Neural progenitor cell (in vitro differentiated cells): Measurements from ENCODE around the gene GFI1. TPM values are rescaled to one million over a fixed set of nuclear protein-coding genes. Genes with fewer than 3 reads are reported as not detected.

Source experiments
- DNase-seq: peaks from one replicate; pipeline ENCODE4 v3.0.0-alpha.2; 2016; ENCODE audit warnings: low spot score
- H2AFZ ChIP-seq: fragments of 200-600 bp; sonication (generic); replicated peaks from 2 replicates; pipeline ENCODE4 v1.6.1; 2016; ENCODE audit warnings: antibody characterized with exemption
- H3F3A ChIP-seq: fragments of 200-600 bp; sonication (generic); 2 replicates; pipeline ENCODE4 v1.6.1; 2016; ENCODE audit warnings: antibody characterized with exemption, low read depth
- H3K27ac ChIP-seq: fragments of 200-600 bp; sonication (generic); 2 replicates; pipeline ENCODE4 v1.5.1; 2016; ENCODE audit warnings: mild to moderate bottlenecking
- H3K27me3 ChIP-seq: fragments of 200-600 bp; sonication (generic); 2 replicates; pipeline ENCODE4 v1.6.1; 2016; ENCODE audit warnings: mild to moderate bottlenecking, moderate library complexity
- H3K36me3 ChIP-seq: fragments of 200-600 bp; sonication (generic); 2 replicates; pipeline ENCODE4 v1.5.1; 2016
- H3K4me1 ChIP-seq: fragments of 200-600 bp; sonication (generic); 2 replicates; pipeline ENCODE4 v1.6.1; 2016; ENCODE audit warnings: mixed run types
- H3K4me2 ChIP-seq: fragments of 200-600 bp; sonication (generic); 2 replicates; pipeline ENCODE4 v1.6.1; 2016
- H3K4me3 ChIP-seq: fragments of 200-600 bp; sonication (generic); 2 replicates; pipeline ENCODE4 v1.5.1; 2016
- H3K79me2 ChIP-seq: fragments of 200-600 bp; sonication (generic); 2 replicates; pipeline ENCODE4 v1.6.1; 2016; ENCODE audit warnings: low read depth
- H3K9ac ChIP-seq: fragments of 200-600 bp; sonication (generic); 2 replicates; pipeline ENCODE4 v1.6.1; 2016
- H3K9me3 ChIP-seq: fragments of 200-600 bp; sonication (generic); 2 replicates; pipeline ENCODE4 v1.5.1; 2016; ENCODE audit warnings: low read depth
- H4K20me1 ChIP-seq: fragments of 200-600 bp; sonication (generic); 2 replicates; pipeline ENCODE4 v1.6.1; 2016; ENCODE audit warnings: low read depth
- H3K27ac Mint-ChIP-seq: 3 replicates; pipeline ENCODE4 v1.8.0; 2021; ENCODE audit warnings: mixed read lengths
- H3K27me3 Mint-ChIP-seq: 2 replicates; pipeline ENCODE4 v1.8.0; 2022; ENCODE audit warnings: low read depth, mild to moderate bottlenecking, inconsistent platforms, moderate library complexity, mixed read lengths; ENCODE audit not compliant: insufficient read depth
- H3K36me3 Mint-ChIP-seq: 3 replicates; pipeline ENCODE4 v1.8.0; 2021; ENCODE audit warnings: mixed read lengths
- H3K4me1 Mint-ChIP-seq: 3 replicates; pipeline ENCODE4 v1.8.0; 2021; ENCODE audit warnings: mixed read lengths
- H3K4me3 Mint-ChIP-seq: 3 replicates; pipeline ENCODE4 v1.8.0; 2021; ENCODE audit warnings: mild to moderate bottlenecking, moderate library complexity, mixed read lengths
- H3K9me3 Mint-ChIP-seq: 3 replicates; pipeline ENCODE4 v1.8.0; 2020; ENCODE audit warnings: mixed read lengths
- CTCF ChIP-seq: fragments of 200-600 bp; sonication (generic); IDR thresholded peaks from 2 replicates; pipeline ENCODE4 v1.5.1; 2017; ENCODE audit warnings: antibody characterized with exemption, mild to moderate bottlenecking
- EZH2 ChIP-seq: fragments of 200-600 bp; sonication (generic); IDR thresholded peaks from 2 replicates; pipeline ENCODE4 v1.6.1; 2017; ENCODE audit warnings: antibody characterized with exemption, mild to moderate bottlenecking, moderate library complexity
- EZH2phosphoT487 ChIP-seq: fragments of 200-600 bp; sonication (generic); IDR thresholded peaks from 2 replicates; pipeline ENCODE4 v1.6.1; 2017; ENCODE audit warnings: antibody characterized with exemption
- total RNA-seq: library from RNA; depleted of rRNA; stranded (reverse); fragments of >200 nt; gene quantifications from 2 replicates; pipeline ENCODE4 v1.2.3, GENCODE V29; 2015; ENCODE audit warnings: low replicate concordance

GFI1 gene
- total RNA-seq, 1 donor from 2014 or later = not detected

GRCh38 chr1:92509619-92510018 is 22.9 kb upstream of the GFI1 start:
- Mint-ChIP-seq H3K4me3 (no peak overlapping the region), H3K9me3 (no peaks in the 10 kb centered on the region), H3K27ac (no peak overlapping the region), H3K4me1 (no peaks in the 10 kb centered on the region), H3K27me3 (peaks cover 2% of the 10 kb centered on the region), H3K36me3 (peaks cover 4% of the 10 kb centered on the region)
- no peaks in the 10 kb centered on the region for H3F3A ChIP-seq
- DNase-seq = no peak
- TF ChIP-seq EZH2phosphoT487 (no peak), EZH2 (no peak), CTCF (no peak)
- H3K4me1 ChIP-seq = no peaks in the 10 kb centered on the region
- H3K27me3 ChIP-seq = no peaks in the 10 kb centered on the region
- H3K79me2 ChIP-seq = no peaks in the 10 kb centered on the region
- no peak overlapping the region for H3K4me2 ChIP-seq
- H3K4me3 ChIP-seq = no peak overlapping the region
- no peak overlapping the region for H2AFZ ChIP-seq
- no peaks in the 10 kb centered on the region for H4K20me1 ChIP-seq
- no peak overlapping the region for H3K27ac ChIP-seq
- H3K9me3 ChIP-seq = no peaks in the 10 kb centered on the region
- no peak overlapping the region for H3K9ac ChIP-seq
- H3K36me3 ChIP-seq = no peaks in the 10 kb centered on the region

- Mint-ChIP-seq H3K9me3 (no peaks in the 10 kb centered on the region), H3K27ac (no peak overlapping the region), H3K4me1 (no peaks in the 10 kb centered on the region), H3K36me3 (no peaks in the 10 kb centered on the region), H3K4me3 (no peak overlapping the region), H3K27me3 (peaks cover 3% of the 10 kb centered on the region)
- Histone ChIP-seq H4K20me1 (no peaks in the 10 kb centered on the region), H3K27ac (no peak overlapping the region), H3K27me3 (no peaks in the 10 kb centered on the region), H3K9me3 (no peaks in the 10 kb centered on the region), H2AFZ (no peak overlapping the region), H3K79me2 (no peaks in the 10 kb centered on the region), H3K4me2 (no peak overlapping the region), H3F3A (no peaks in the 10 kb centered on the region), H3K4me1 (no peaks in the 10 kb centered on the region), H3K4me3 (no peak overlapping the region), H3K36me3 (no peaks in the 10 kb centered on the region), H3K9ac (no peak overlapping the region)
- DNase-seq = no peak
- no peak for TF ChIP-seq CTCF
- no peak for TF ChIP-seq EZH2phosphoT487
- no peak for TF ChIP-seq EZH2
These were observed 18.4 kb upstream of the GFI1 start for GRCh38 chr1:92505015-92505692.

- Histone ChIP-seq H3K4me1 (no peaks in the 10 kb centered on the region), H3K4me3 (no peak overlapping the region), H3K36me3 (no peaks in the 10 kb centered on the region), H2AFZ (no peak overlapping the region), H3F3A (no peaks in the 10 kb centered on the region), H3K27ac (no peak overlapping the region), H3K79me2 (no peaks in the 10 kb centered on the region), H3K27me3 (no peaks in the 10 kb centered on the region), H3K9ac (no peak overlapping the region), H3K9me3 (no peaks in the 10 kb centered on the region), H3K4me2 (no peak overlapping the region), H4K20me1 (no peaks in the 10 kb centered on the region)
- Mint-ChIP-seq H3K36me3 (no peaks in the 10 kb centered on the region), H3K4me3 (no peak overlapping the region), H3K27me3 (peaks cover 3% of the 10 kb centered on the region), H3K9me3 (no peaks in the 10 kb centered on the region), H3K27ac (no peak overlapping the region), H3K4me1 (no peaks in the 10 kb centered on the region)
- TF ChIP-seq CTCF = no peak
- no peak for TF ChIP-seq EZH2phosphoT487
- no peak for TF ChIP-seq EZH2
- DNase-seq = no peak
These were observed 17.7 kb upstream of the GFI1 start for GRCh38 chr1:92504291-92505014.
